ENCODE measurements around the gene BRD3OS.

Gene BRD3OS

DNA sequence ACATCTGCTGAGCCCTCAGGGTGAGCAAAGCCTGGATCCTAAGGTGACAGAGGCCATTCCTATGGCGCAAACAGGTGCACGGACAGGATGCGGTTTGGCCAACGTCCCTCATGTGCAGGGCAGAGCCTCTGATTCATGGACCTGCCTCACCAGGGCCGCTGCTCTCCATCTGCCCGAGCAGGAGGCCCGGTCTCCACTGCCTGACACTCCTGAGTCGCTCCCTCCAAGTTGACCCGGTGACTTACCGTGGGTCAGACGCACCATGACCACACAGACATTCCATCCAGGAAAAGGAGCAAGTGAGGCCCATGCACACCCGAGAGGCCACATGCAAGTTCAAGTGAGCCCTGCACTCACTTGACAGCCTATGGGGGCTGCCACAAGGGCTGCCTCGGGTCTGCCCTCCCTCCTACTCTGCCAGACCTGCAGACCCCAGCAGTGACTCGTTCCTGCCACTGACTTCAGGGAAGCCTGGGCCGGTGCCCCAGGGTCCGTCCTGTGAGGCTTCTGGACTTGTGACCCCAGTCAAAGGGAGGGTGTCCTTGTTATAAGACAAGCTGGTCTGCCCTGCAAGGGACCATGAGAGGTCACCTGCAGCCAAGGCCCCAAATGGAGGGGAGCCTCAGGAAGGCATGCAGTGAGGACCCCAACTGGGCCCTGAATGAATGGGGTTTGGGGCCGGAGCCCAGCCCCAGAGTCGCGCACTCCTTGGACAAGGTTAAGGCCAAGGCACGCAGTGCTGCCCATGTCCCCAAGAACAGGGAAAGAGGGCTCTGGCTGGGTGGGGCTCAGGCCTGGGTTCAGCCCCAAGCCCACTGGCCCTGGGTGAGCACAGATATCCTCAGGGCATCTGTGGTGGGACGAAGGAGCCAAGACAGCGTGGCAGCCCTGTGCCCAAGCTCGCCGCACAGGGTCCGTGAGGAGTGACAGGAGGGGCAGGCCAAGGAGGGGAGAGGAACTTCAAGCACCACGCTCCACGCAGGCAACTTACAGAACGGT, 10.1 kb downstream of the BRD3OS start:
- no peak for DNase-seq

- no peak for DNase-seq
Observed at GRCh38 chr9:134036130-134036529, 10.8 kb downstream of the BRD3OS start.

DNA sequence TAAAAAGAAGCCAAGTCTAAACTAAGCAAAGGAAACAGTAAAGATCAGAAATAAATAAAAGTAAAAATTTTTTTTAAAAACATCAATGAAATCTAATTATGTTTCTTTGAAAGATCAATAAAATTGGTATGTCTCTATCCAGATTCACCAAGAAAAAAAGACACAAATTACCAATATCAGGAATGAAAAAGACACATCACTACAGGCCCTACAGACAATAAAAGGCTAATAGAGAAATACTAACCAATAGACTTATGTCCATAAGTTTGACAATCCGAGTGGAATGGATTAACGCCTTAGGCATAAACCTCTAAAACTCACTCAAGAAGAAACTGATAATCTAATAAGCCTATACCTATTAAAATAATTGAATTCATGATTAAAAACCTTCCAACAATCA, 12.4 kb downstream of the BRD3OS start:
- DNase-seq = no peak

DNA sequence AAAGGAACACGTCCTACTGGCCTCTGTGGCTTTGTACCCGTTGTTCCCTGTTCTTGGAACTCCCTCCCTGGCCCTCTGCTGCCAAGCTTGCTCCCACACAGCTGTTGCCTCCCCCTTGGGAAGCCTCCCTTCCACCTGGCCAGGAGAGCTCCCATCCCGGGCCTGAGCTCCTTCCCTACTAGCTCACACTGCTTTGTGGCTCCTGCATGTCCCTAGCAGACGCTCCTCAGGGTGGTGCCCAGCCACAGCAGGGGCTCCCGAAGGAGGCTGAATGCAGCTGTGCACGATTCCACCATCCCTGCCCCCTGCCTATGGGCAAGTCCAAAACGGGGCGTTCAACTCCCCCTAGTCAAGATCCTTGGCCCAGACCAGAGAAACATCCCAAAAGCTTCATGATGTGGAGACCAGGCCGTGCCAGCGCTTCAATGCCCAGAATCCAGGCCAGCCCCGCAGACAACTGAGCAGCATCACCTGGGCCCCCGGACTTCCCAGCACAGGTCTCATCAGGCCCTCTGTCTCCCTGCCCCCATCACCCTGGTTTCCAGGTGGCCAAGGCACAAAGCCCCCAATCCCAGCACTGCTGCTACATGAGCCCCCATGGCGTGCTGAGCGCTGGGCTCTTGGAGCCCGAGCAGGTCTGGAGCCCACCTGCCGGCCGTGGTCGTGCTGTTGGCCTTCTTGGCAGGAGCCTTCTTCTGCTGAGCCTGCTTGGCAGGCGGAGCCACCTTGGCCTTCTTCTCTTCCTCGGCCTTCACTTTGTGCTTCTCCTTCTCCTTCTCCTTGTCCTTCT, 14.3 kb downstream of the BRD3OS start:
- no peak for DNase-seq

DNA sequence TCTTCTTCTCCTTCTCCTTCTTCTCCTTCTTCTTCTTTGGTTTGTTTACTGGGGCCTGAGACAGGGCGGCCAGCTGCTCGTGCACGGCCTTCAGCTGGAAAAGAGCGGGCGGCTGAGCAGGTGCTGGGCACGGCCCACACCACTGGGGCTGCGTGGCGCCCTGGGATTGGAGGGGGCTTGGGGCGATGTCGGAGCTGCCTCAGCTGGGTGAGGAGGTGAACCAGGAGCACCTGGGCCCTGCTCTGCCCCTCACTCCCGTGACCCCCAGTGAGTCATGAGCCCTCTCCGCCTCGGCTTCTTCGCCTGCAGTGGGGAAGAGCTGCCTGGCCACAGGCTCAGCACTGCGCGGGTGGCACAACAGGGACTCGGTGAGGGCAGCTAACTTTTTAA, 14.9 kb downstream of the BRD3OS start:
- no peak for DNase-seq

DNA sequence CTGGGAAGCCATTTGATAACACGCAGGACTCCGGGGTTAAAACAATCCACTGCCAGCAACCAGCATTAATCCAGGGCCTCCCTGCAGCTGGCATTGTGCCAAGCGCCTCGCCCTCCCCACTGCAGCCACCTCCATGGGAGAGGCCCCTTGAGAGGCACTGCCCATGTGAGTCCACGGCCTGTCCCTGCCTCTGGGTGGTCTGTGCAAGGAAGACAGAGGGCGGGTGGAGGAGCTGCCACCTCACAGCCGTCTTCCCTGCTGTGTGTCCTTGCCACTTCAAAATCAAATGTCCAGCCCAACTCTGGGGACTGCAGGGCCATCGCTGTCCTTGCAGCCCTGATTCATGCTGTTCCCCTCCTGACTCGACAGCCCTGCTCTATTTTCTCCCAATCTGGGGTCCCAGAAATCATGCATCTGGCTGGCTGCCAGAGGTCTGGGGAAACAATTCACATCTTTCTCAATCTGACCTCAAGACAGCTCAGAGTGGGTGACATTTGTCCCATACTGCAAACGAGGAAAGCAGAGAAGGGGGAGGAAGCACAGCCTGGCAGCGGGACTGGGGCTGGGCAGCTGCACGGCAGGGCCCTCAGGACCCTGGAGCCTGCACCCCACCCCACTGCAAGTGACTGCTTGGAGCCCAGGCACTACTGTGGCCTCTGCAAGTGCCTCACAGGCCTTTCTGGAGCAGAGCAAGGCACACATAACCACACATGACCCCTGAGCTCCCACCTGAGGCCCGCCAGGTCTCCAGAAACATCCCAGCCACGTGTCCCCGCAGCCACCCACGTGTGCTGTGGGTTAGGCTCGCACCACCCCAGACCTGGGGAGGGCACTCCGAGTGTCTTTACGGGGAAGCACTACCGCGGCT, 15.7 kb downstream of the BRD3OS start:
- DNase-seq = no peak

DNA sequence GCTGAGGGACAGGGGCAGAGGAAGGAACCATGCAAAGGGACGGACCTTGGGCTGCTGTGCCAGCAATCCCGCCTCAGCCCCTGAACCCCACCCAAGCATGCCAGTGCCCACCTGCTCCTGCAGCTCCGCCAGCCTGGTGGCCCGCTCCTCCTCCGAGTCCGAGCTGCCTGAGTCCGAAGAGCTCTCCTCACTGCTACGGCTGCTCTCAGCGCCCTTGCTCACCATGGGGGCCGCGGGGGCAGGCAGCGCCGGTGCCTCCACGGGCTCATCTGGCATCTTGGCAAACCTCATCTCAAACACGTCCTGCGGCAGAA, 16.3 kb downstream of the BRD3OS start:
- no peak for DNase-seq

DNA sequence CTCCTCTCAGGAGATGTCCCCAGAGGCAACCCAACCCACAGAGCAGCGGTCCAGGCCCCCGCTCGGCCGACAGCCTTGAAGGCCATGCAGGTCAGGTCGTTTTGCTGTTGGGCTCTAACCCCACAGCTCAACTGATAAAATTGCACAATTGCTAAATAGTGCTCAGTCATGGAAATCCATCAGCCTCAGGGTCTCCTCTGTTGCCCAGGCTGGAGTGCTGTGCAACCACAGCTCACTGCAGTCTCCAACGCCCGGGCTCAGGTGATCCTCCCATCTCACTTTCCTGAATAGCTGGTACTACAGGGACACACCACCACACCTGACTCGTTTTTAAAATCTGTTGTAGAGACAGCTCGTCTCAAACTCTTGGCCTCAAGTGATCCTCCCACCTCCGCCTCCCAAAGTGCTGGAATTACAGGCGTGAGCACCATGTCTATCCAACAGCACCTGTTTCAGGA, 18.3 kb downstream of the BRD3OS start:
- DNase-seq = no peak

- no peak for DNase-seq
Observed at GRCh38 chr9:134044944-134045343, 19.7 kb downstream of the BRD3OS start.

DNA sequence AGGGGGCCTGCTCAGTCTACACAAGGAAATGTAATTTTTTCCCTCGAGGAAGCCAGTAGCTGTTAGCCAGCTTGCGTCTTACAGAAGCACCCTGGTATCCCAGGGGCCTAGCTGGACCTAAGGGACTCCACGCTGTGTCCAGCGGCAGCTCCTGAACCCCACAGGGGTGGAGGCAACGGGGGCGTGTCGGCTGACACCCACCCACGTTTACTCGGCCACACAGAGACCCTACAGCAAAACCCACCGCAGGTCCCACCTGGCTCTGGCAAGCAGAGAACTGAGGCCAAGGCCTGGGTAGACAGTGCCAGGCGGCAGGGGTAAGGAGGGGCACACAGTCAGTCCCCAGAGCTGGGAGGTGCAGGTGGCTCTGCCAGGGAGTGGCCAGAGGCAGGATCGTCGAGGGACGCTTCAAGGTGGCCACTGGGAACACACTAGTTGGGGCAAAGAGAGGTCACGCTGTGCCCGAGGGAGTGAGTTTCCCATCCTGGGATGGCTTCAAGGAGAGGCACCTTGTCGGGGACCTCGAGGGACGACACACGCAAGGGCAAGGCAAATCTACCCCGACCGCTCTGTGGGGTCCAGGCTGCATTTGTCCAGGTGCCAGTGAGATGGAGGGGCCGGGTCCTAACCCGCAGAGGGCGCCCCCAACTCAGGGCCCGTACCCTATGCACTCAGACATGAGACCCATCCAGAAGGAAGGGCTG, 20.7 kb downstream of the BRD3OS start:
- no peak for DNase-seq

GRCh38 chr9:134046894-134047681, 21.8 kb downstream of the BRD3OS start:
- no peak for DNase-seq

DNA sequence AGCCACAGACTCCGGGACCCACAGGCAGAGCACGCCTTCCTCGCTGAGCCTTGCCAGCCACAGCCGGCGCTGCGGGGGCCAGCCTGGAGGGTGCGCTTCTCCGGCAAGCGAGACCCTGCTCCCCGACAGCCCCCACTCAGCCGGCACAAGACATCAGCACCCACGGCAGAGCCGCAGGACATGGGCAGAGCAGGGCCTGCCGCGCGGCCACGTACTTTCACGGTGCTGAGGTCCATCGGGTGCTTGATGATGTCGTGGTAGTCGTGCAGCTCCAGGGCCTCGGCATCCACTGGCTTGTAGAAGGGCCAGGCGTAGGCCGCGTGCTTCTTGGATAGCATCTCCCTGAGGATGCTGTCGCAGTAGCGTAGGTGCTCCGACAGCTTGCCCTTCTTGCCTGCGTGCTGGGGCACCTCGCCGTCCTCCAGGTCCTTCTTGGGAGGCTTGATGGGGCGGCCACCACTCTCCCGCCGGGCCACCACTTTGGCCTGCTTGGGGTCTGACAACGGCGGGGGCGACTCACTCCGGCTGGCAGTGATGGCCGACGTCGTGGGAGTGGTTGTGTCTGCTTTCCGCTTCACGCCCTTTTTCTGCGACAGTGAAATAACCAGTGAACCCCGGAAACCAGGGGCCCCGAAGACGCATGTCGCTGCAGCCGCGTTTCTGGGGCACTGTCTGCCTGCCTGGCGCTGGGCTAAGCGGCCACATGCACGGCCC, 22.7 kb downstream of the BRD3OS start:
- no peak for DNase-seq

GRCh38 chr9:134048582-134048968, 23.3 kb downstream of the BRD3OS start:
- no peak for DNase-seq

GRCh38 chr9:134049236-134049635, 24.0 kb downstream of the BRD3OS start:
- no peak for DNase-seq

DNA sequence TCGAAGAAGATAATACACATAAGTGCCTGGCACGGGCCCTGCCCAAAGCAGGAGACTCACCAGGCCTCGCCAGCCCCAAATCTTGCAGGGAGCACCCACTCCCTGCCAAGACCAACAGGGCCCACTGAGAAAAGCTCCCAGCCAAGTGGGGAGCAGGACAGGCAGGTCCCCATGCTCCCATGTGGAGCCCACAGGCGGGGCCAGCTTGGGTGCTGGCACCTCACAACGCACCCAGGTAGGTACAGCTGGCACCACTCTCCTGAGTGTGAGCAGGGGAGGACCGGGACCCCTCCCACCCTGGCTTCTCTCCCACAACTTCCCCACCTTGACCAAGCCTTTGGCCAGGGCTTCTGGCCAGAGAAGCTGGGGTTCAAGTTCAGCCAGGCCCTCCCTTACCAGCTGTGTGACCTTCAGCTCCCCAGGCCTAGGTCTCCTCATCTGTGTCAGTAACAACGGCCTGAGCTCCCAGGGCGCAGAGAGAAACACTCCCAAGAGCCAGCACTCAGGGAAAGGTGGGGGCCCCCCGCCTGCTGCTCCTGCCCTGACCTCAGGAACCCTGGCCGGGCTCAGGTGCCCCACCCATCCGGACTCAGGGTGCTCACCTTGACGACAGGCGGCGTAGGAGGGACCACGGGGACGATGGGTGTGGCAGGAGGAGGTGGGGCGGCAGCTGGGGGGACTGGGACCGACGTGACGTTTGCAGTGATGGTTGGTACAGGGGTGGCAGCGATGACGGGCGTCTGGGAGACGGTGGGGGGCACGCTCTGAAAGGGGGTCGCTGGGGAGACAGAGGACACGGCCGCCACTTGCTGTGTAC, 24.7 kb downstream of the BRD3OS start:
- no peak for DNase-seq

DNA sequence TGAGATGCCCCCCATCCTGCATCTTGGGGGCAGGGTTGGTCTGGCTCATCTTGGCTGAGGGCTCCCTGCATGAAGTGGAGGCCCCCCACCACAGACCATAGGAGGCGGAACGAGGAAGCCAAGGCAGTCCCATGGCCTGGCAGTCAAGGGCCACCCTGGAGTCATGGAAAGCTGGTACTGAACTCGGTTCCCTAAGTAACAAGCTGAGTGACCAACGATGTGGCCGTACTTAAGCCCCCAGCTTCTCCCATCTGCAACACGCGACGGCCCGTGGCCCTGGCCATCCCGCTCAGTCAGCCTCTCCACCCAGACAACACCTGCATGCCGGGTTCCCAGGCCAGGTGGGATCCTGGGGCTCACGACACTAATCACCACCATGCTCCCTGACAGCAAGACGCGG, 25.4 kb downstream of the BRD3OS start:
- no peak for DNase-seq

GRCh38 chr9:134051319-134051718, 26.0 kb downstream of the BRD3OS start:
- no peak for DNase-seq

GRCh38 chr9:134052491-134052890, 27.2 kb downstream of the BRD3OS start:
- no peak for DNase-seq

DNA sequence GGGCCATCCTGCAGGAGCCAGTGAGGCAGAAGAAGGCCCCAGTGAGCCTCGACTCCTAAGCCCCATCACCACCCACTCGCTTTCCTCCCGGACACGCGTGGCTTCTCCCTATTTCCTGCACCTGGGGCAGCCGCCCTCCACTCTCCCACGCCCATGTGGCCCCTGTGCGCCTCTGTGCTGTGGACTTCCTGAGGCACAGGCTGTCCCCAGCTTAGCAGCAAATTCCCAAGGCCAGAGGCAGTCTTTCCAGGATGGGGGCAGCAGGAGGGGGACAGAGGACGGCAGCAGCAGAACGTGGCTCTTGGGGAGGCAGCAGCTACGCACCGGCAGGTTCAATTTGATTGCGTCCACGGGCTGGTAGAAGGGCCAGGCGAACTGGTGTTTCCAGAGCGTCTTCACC, 27.7 kb downstream of the BRD3OS start:
- DNase-seq = no peak

GRCh38 chr9:134053401-134053871, 28.2 kb downstream of the BRD3OS start:
- DNase-seq = no peak

All from NCI-H1092 treated with DMSO at 0.1 percent for 48 hours (cell line).